ENCODE measurements around the gene LOXL4.
"Not testable (repeated sequence)": the region's sequence is repeated elsewhere in the genome, so short reads cannot be mapped to it uniquely, and the experiment has no call there.

LOXL4 gene

DNA sequence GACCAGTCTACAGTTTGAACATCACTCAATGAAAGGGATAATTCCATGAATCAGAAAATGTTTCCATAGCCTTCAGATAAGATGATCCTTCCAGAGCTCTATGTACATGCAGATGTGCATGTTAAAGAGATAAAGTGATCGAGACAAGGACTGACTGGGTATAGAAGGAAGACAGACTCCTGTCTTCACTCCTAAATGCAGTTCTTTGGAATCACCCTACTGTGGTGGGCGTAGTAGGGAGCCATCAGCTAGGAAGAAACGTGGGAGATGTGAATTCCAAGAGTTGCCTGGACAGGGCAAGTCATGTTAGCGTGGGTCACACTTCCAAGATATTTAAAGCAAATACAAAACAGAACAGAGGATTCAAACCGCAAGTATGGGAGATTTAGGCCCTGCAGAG lies 23.9 kb downstream of the LOXL4 start:
- DNase-seq (ENCODE audit: low spot score), result no peak

DNA sequence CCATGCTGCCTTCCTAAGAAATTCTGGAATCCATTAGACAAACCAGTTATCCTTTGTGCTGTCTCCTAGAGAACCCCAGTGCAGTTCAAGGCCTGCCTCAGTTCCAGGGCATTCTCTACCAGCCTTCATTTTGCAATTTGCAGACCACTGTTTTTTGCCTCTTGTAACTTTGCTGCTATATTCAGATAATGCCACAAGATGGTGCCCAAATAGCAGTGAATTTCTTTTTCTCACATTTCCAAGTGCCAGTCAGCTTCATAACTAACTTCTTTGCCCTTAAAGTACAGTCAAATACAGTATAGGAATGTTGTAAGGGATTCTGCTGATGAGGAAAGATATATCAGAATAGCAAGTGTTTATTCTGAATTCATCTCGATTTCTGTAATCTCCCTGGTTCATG lies 25.2 kb downstream of the LOXL4 start:
- peak; percentile 52 for DNase-seq (ENCODE audit: low spot score)

DNA sequence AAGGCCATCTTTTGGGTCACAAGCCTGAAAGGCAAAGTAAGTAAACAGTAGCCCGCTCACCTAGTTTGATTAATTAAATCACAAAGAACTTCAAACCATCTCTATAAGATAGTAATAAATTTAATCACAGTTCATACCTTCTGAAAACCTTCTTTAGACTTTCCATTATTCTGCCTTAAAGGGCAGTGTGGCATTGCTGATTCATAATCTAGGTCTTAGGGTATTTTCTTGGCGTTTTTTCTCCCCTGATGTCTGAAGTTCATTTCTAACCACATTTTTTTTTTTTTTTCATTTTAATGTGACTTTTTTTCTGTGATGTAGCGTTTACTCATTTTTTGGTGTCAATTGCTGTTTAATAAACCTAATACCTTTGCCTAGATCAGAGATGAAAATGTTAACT lies 27.5 kb downstream of the LOXL4 start:
- no peak for DNase-seq (ENCODE audit: low spot score)

DNA sequence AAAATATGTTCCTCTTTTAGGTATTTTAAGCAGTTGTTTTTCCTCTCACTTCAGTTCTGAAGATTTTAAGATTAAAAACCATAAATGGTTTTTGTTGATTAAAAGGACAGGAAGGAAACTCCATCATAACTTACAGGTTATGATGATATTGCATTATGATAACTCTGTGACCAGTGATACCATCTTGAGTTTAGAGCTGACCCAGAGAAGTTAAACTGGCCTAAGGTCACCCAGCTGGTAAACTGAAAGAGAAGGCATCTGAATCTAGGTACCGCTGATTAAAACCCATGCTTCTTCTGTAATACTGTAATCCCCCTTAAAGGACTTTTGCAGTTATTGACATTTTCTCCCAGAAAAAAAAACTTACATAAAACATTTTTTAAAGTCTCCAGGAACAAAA lies 29.6 kb downstream of the LOXL4 start:
- DNase-seq (ENCODE audit: low spot score), result no peak

DNA sequence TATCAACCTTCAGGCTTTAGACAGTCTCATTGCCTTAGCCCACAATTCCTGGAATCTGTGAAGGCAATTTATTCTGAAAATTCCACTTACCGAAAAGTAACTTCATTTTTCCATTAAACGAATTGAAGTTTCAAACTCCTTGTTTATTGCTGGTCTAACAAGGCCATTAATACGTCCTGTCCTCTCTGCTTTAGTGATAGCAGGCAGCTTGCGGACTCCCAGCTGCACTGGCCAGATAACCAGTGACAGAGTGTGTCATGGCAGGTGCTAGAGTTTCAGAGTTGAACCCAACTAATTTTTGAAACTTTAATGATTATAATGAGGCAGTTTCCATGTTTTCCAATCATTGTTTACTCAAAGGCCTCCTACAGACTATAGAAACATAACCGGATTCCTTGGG lies 31.1 kb downstream of the LOXL4 start:
- DNase-seq (ENCODE audit: low spot score), result no peak

DNA sequence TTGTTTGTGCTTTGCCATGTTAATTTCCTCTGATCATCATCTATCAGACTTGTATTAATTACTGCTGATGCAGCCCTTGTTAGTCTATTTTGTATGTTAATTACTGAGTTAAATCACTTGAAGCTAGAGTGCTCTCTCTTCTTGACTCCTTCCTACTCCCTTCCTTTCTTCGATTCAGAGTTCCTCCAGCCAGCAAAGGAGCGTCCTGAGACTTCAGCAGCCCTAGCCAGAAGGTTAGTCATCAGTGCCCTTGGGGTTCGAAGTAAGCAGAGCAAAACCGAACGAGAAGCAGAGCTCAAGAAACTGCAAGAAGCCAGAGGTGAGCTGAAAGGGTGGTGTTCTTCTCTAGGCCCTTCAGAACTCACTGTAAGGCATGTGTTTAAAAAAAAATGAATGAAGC lies 32.1 kb downstream of the LOXL4 start:
- no peak for DNase-seq (ENCODE audit: low spot score)

DNA sequence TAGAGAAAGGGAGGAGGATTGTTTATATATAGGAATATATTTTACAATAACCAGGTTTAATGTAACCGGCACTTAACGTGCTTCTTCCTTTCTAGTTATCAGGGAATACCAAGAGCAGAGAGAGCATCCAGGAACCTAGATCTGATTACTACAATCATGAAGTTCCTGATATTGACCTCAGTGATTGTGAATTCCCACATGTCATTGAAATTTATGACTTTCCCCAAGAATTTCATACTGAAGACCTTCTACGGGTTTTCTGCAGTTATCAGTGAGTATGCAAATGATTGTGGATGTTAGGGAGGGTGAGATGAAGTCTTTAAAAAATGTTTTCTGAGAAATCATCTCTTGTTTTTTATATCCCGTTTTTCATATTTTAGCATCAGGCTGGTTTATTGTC lies 36.6 kb downstream of the LOXL4 start:
- DNase-seq (ENCODE audit: low spot score), result no peak

DNA sequence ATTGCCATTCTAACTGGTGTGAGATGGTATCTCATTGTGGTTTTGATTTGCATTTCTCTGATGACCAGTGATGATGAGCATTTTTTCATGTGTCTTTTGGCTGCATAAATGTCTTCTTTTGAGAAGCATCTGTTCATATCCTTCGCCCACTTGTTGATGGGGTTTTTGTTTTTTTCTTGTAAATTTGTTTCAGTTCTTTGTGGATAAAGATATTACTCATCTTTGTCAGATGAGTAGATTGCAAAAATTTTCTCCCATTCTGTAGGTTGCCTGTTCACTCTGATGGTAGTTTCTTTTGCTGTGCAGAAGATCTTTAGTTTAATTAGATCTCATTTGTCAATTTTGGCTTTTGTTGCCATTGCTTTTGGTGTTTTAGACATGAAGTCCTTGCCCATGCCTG lies 39.7 kb downstream of the LOXL4 start:
- DNase-seq (ENCODE audit: low spot score), result not testable (repeated sequence)

DNA sequence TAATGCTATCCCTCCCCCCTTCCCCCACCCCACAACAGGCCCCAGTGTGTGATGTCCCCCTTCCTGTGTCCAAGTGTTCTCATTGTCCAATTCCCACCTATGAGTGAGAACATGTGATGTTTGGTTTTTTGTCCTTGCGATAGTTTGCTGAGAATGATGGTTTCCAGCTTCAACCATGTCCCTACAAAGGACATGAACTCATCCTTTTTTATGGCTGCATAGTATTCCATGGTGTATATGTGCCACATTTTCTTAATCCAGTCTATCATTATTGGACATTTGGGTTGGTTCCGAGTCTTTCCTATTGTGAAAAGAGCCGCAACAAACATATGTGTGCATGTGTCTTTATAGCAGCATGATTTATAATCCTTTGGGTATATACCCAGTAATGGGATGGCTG lies 40.3 kb downstream of the LOXL4 start:
- DNase-seq (ENCODE audit: low spot score), result not testable (repeated sequence)

DNA sequence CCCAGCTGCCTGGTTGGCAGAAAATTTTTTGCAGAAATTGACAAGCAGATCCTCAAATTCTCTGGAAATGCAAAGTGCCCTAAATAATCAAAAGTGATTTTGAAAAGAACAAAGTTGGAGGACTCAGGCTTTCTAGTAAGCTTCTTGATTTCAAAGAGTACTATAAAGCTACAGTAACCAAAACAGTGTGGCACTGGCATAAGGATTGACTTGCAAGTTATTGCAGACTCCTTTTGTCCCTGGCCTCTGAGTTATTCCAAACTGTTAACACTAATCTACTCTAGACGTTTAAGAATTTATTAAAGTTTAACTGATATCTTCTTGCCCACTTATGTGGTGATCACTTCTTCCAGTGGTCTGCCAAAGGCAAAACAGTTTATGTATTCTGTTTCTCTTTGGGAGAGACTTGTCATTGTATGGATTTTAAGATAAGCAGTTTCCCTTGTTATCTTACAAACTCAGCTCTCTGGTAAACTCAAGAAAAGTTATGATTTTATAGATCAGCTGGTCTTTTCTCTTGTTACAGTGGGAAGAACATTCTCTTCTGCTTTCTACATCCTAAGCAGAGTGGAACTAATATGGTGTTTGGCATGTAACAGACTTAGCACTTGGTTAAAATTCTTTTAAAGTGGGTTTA lies 41.4 kb downstream of the LOXL4 start:
- DNase-seq (ENCODE audit: low spot score), result no peak

DNA sequence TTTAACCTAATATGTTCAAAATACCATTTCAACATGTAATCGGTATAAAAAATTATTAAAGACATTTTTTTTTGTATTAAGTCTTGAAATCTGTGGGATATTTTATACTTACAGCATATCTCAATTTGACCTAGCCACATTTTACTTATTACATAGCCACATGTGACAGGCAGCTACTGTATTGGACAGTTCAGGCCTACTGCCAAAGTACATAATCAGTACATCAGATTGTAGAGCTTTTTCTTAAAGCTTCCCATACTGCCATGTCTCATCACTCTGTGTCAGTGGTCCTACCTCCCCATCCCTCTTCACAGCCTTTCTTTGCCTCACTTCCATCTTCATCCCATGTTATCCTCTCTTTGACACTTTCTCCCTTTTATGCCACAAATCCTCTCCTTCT lies 43.0 kb downstream of the LOXL4 start:
- DNase-seq (ENCODE audit: low spot score), result no peak

DNA sequence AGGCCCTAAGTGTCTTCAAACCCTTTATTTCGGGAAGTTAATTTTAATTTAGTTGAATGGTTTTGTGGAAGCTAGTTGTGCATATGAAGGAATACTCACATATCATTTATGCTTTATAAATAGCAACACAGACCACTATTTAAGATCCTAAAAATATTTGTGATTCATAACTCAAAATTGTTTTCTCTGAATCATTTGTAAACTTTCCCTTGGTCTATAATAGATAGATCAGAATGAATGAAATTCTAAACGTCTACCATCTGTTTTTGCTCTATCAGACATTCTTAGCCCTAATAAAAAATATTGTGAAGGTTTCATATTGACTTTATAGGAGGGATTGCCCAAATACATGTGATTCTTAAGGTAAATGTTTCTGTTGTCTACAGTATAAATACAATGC lies 43.5 kb downstream of the LOXL4 start:
- no peak for DNase-seq (ENCODE audit: low spot score)

DNA sequence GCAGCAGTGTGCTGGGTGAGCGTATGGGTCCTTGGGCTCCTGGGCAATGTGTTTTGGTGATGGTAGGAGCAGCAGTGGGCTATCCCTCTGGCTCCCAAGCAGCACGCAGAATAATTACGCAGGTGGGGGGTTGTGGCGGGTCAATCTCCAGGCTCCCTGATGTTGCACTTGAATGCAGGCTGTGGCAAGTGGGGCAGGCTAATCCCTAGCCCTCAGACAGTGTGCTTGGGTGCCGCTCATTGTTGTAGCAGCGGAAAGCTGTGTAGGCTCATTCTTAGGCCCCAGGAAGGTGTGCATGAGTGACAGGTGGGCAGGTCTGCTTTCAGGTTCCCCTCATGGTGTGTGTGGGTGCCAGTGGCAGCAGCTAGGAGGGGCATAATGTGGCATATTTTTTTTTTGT lies 44.1 kb downstream of the LOXL4 start:
- no peak for DNase-seq (ENCODE audit: low spot score)

DNA sequence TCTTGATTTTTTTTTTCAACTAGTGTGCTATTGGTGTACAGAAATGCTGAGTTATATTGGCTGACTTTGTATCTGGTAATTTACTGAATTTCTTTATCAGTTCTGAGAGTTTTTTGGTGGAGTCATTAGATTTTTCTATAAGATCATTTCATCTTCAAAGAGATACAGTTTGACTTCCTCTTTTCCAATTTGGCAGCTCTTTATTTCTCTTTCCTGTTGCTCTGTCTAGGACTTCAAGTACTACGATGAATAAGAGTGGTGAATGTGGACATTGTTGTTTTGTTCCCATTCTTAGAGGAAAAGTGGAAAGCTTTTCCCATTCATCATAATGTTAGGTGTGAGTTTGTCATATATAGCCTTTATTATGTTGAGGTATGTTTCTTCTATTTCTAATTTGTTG lies 50.2 kb downstream of the LOXL4 start:
- DNase-seq (ENCODE audit: low spot score), result no peak

DNA sequence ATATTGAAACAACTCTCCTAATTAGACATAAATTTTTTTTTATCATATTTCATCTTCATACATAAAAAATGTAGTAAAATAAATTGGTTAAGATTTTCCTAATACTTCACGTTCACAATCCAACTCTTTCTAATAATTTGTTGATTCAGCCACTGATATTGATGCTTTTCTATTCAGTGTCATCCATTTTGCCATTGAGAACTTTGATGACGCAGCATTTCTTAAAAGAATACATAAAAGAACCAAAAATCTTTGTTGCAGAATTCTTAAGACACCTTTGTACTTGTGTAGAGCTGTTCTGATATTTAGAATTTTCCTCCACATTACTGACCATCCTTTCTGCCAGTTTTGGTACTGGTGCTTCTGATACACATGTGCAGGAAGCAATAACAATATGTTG lies 52.6 kb downstream of the LOXL4 start:
- no peak for DNase-seq (ENCODE audit: low spot score)

DNA sequence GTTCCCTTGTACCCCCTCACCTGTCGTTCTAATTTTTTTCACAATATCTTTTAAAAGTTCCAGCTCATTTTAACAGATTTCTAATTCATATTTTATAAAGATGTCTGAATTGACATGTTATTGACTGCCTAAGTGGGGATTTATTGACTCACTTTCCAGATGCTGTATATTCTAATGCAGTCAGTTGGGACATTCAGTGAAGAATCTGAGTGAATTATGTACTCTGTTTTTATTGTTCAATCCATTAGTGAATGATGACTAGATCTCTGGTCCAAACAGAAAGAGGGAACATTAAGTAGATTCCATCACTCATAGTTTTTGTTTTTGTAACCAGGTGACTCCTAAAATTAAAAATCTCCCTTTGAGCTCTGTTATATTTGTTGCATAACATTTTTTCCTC lies 54.3 kb downstream of the LOXL4 start:
- DNase-seq (ENCODE audit: low spot score), result no peak

DNA sequence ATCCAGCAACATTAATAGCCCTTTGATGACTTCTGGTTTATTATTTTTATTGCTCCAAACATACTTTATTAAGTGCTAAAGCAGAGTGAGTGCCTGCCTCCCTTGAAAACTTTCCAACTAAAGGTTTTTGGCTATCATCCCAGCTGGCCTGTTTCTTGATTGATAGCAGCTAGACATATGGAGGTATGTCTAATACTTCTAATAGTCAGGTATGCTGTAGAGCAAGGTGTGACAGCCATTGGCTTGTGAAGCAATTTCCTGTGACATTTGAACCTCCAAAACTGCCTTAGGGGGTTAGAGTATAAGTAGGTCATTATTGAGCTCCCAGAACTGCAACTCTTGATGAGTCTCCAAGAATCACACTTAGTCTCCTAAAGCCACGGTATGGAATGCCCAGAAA lies 55.8 kb downstream of the LOXL4 start:
- DNase-seq (ENCODE audit: low spot score), result no peak

DNA sequence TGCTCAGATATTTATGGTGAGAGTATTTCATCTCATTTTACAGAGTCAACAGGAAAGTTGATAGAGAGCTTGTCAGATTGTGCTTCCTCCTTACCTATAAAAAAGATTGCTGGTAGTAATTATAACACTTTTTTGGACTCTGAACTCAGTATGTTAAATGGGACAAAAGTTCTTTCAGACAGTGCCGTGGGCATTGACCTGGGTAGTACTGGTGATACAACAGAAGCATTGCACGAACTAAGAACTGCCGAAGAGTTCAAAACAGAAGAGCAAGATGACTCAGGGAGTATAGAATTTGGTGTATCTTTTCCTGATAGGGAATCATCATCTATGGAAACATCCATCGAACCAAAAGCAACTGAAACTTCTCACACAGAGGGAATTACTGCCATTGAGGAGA lies 58.6 kb downstream of the LOXL4 start:
- DNase-seq (ENCODE audit: low spot score), result no peak

DNA sequence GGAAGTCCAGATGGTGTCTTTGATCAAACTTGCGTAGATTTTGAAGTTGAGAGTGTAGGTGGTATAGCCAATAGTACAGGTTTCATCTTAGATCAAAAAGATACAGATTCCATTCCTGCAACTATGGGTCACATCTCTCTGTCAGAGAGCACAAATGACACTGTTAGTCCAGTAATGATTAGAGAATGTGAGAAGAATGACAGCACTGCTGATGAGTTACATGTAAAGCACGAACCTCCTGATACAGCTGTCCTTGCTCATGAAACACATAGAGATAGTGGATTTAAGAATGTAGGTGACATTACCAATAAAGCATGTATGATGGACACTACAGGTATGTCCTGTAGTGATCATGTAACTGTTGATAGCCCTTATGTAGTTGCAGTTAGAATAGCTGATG lies 59.1 kb downstream of the LOXL4 start:
- no peak for DNase-seq (ENCODE audit: low spot score)

DNA sequence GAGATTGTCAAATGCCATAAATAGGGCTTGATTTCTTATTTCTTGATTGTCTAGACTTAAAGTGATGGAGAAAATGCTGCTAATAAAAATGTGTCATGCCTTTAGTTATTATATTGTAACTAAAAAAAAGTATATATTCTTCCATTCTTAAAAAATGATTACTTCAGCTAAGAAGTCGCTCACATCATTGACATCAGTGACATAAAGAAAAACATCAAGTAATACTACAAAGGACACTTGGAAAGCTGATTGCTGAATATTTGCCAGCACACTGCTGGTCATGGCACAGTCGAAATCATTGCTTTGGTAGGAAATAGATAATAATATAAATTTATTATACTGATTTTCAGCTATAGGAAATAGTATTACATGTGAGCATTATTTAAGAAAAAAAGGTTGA lies 62.6 kb downstream of the LOXL4 start:
- no peak for DNase-seq (ENCODE audit: low spot score)

DNA sequence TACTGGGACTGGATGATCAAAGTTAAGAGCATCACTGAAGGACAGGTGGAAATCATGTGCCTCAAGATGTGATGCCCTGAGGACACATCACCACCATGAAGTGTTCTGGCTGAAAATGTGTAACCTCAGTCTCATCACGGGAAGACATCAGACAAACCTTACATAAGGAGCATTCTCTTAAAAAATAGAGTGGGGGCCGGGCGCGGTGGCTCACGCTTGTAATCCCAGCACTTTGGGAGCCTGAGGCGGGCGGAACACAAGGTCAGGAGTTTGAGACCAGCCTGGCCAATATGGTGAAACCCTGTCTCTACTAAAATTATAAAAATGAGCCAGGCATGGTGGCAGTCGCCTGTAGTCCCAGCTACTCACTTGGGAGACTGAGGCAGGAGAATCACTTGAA lies 65.6 kb downstream of the LOXL4 start:
- DNase-seq (ENCODE audit: low spot score), result no peak

DNA sequence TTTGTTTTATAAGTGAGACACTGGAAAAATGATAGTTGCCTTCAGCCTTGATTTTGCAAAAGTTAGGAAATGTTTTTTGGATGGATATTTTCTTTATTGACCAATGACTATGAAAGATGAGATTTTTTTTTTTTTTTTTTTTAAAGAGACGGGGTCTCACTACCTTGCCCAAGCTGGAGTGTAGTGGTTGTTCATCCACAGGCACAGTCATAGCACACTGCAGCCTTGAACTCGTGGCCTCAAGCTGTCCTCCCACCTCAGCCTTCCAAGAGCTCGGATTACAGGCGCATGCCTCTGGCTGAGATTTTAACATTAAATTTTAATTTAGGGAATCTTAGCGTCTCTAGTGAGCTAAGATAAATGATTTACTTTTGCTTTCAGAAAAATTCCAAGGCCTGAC lies 66.2 kb downstream of the LOXL4 start:
- no peak for DNase-seq (ENCODE audit: low spot score)
